Liver (tissue), 9 donors: ENCODE results near the gene CYP8B1. TPM values are rescaled to one million over a fixed set of nuclear protein-coding genes. Genes with fewer than 3 reads are reported as not detected.

Experiments used
- DNase-seq: peaks from one replicate; pipeline ENCODE4 v3.0.0-alpha.2; 2017; ENCODE audit warnings: low spot score
- H3K27ac ChIP-seq, 2 donors: one replicate each; pipeline ENCODE4 v1.7.0; 2013; ENCODE audit warnings: inconsistent platforms in 2 of 2, low read length in 2 of 2, control low read depth in 1 of 2, low read depth in 1 of 2, mild to moderate bottlenecking in 1 of 2
- H3K27me3 ChIP-seq, 4 donors: one replicate each; pipeline versions ENCODE4 v1.6.1 to v1.7.0; 2013; ENCODE audit warnings: low read length in 3 of 4, inconsistent platforms in 1 of 4, mild to moderate bottlenecking in 1 of 4, moderate library complexity in 1 of 4; ENCODE audit not compliant: control insufficient read depth in 4 of 4, insufficient read depth in 4 of 4
- H3K36me3 ChIP-seq, 4 donors: one replicate each; pipeline versions ENCODE4 v1.6.1 to v1.7.0; 2013; ENCODE audit warnings: low read length in 3 of 4, mild to moderate bottlenecking in 3 of 4, low read depth in 1 of 4, moderate library complexity in 1 of 4; ENCODE audit not compliant: control insufficient read depth in 4 of 4, insufficient read depth in 3 of 4
- H3K4me1 ChIP-seq, 4 donors: one replicate each; pipeline versions ENCODE4 v1.6.1 to v1.7.0; 2013; ENCODE audit warnings: low read length in 3 of 4, mild to moderate bottlenecking in 3 of 4, moderate library complexity in 1 of 4; ENCODE audit not compliant: control insufficient read depth in 4 of 4, insufficient read depth in 4 of 4
- H3K4me3 ChIP-seq, 3 donors: one replicate each; pipeline versions ENCODE4 v1.6.1 to v1.7.0; 2013; ENCODE audit warnings: low read length in 3 of 3, control low read depth in 1 of 3, low read depth in 1 of 3, mild to moderate bottlenecking in 1 of 3
- H3K9ac ChIP-seq, 2 donors: one replicate each; pipeline ENCODE4 v1.7.0; 2013; ENCODE audit warnings: low read length in 2 of 2, mild to moderate bottlenecking in 2 of 2, moderate library complexity in 2 of 2, control low read depth in 1 of 2, low read depth in 1 of 2
- H3K9me3 ChIP-seq, 4 donors: one replicate each; pipeline versions ENCODE4 v1.6.1 to v1.7.0; 2013; ENCODE audit warnings: low read length in 3 of 4; ENCODE audit not compliant: control insufficient read depth in 4 of 4
- EGR1 ChIP-seq, 2 donors: IDR thresholded peaks; 2 replicates each; pipeline ENCODE4 v1.6.1; 2016 to 2018; ENCODE audit warnings: antibody characterized with exemption in 2 of 2, low read depth in 2 of 2
- FOXA1 ChIP-seq: IDR thresholded peaks from 2 replicates; pipeline ENCODE4 v1.6.1; 2016; ENCODE audit warnings: antibody characterized with exemption
- FOXA2 ChIP-seq: IDR thresholded peaks from 2 replicates; pipeline ENCODE4 v1.6.1; 2016; ENCODE audit warnings: antibody characterized with exemption
- GABPA ChIP-seq, 2 donors: IDR thresholded peaks in 1 of 2; conservative IDR thresholded peaks in 1 of 2; 2 replicates each; pipeline ENCODE4 v1.6.1; 2016; ENCODE audit warnings: antibody characterized with exemption in 2 of 2, mild to moderate bottlenecking in 1 of 2, moderate library complexity in 1 of 2
- HNF4A ChIP-seq, 2 donors: conservative IDR thresholded peaks; 2 replicates each; pipeline ENCODE4 v1.6.1; 2016; ENCODE audit warnings: antibody characterized with exemption in 2 of 2, mild to moderate bottlenecking in 2 of 2
- HNF4G ChIP-seq: IDR thresholded peaks from 2 replicates; pipeline ENCODE4 v1.6.1; 2016; ENCODE audit warnings: antibody characterized with exemption
- JUND ChIP-seq, 2 donors: IDR thresholded peaks; 2 replicates each; pipeline ENCODE4 v1.6.1; 2016; ENCODE audit warnings: antibody characterized with exemption in 2 of 2
- NR2F2 ChIP-seq: IDR thresholded peaks from 2 replicates; pipeline ENCODE4 v1.6.1; 2016; ENCODE audit warnings: antibody characterized with exemption
- RAD21 ChIP-seq, 2 donors: IDR thresholded peaks; 2 replicates each; pipeline ENCODE4 v1.6.1; 2016; ENCODE audit warnings: antibody characterized with exemption in 2 of 2, mild to moderate bottlenecking in 2 of 2
- RXRA ChIP-seq, 2 donors: IDR thresholded peaks; 2 replicates each; pipeline ENCODE4 v1.6.1; 2017 to 2018; ENCODE audit warnings: antibody characterized with exemption in 2 of 2, mild to moderate bottlenecking in 1 of 2
- SP1 ChIP-seq: IDR thresholded peaks from 2 replicates; pipeline ENCODE4 v1.6.1; 2018; ENCODE audit warnings: antibody characterized with exemption, mild to moderate bottlenecking
- TAF1 ChIP-seq: conservative IDR thresholded peaks from 2 replicates; pipeline ENCODE4 v1.6.1; 2016; ENCODE audit warnings: antibody characterized with exemption, mild to moderate bottlenecking
- YY1 ChIP-seq: IDR thresholded peaks from 2 replicates; pipeline ENCODE4 v1.6.1; 2016; ENCODE audit warnings: antibody characterized with exemption, mild to moderate bottlenecking
- WGBS: extraction: QIAGEN DNeasy Blood & Tissue Kit; methylation state at CpG from one replicate; pipeline ENCODE4 v1.1.7; 2013; 5-methylcytosine and 5-hydroxymethylcytosine counted together
- polyA plus RNA-seq, 2 donors: library from polyadenylated mRNA; stranded (reverse) in 1 of 2; unstranded in 1 of 2; fragments of 200-250 nt in 1 of 2; fragments of >200 nt in 1 of 2; fragmentation: Nextera tagmentation in 1 of 2; extraction: Ambion mirVana in 1 of 2; gene quantifications; one replicate each; pipeline versions ENCODE4 v1.2.1 to v1.2.3, GENCODE V29; 2013 to 2015
- total RNA-seq, 2 donors: library from RNA; depleted of rRNA; stranded (reverse); fragments of >200 nt; gene quantifications; one replicate each; pipeline ENCODE4 v1.2.3, GENCODE V29; 2014
- TF ChIP-seq, protein P1 (sequence below): IDR thresholded peaks from 2 replicates; pipeline ENCODE4 v1.6.1; 2016; ENCODE audit warnings: antibody characterized with exemption
- TF ChIP-seq, protein P2 (sequence below): IDR thresholded peaks from 2 replicates; pipeline ENCODE4 v1.6.1; 2016; ENCODE audit warnings: antibody characterized with exemption
- TF ChIP-seq, protein P3 (sequence below): fragments of 150-350 bp; IDR thresholded peaks from 2 replicates; pipeline ENCODE4 v1.5.1; 2017; ENCODE audit warnings: improper control_type of control experiment, low read depth, low read length; ENCODE audit not compliant: missing input control
- TF ChIP-seq, protein P4 (sequence below): IDR thresholded peaks from 2 replicates; pipeline ENCODE4 v1.6.1; 2016; ENCODE audit warnings: antibody characterized with exemption
- TF ChIP-seq, protein P5 (sequence below): IDR thresholded peaks from 2 replicates; pipeline ENCODE4 v1.6.1; 2016; ENCODE audit warnings: antibody characterized with exemption, mild to moderate bottlenecking
- donor health status: healthy.
- donor health status: healthy.
- donor health status: healthy.
- donor health status: healthy.
- donor health status: healthy.

Gene CYP8B1
- total and polyA plus RNA-seq, 4 donors: 21.2 to 490 (median 223) TPM

DNA sequence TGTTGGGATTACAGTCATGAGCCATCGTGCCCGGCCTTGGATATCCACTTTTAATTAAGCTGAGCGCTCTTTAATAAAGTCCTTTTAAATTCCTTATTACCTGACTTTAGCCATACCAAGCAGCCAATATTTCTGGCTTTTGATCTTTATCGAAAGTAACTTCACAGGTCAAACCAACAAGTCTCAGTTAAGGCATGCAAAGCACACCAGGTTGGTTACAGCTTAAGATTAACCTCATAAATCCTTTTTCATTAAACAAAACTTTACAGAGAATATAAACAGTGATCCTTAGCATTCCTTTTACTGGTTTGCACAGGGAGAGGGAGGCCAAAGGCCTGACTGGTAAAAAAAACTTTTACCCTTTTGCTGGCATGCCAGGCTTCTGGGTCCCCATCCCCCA lies 47.9 kb upstream of the CYP8B1 start:
- 93% methylated on average over 4 of the region's 4 CpGs for WGBS
- no peak for DNase-seq
- H3K27ac ChIP-seq: no peak overlapping the region
- H3K9me3 ChIP-seq: peaks cover 0 to 6% (median 2%) of the 10 kb centered on the region in 4 donors
- H3K4me3 ChIP-seq: no peak overlapping the region
- TF ChIP-seq TAF1: no peak
- TF ChIP-seq FOXA1: no peak
- TF ChIP-seq, protein P1, sequence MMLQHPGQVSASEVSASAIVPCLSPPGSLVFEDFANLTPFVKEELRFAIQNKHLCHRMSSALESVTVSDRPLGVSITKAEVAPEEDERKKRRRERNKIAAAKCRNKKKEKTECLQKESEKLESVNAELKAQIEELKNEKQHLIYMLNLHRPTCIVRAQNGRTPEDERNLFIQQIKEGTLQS: no peak
- no peak for TF ChIP-seq HNF4G
- no peak for TF ChIP-seq EGR1 (IDR thresholded peaks at IDR 0.05; ENCODE audit: low read depth in 2 of 2)
- H3K9ac ChIP-seq: no peak overlapping the region
- H3K4me1 ChIP-seq: no peaks in the 10 kb centered on the region
- no peaks in the 10 kb centered on the region for H3K36me3 ChIP-seq
- H3K27me3 ChIP-seq: no peaks in the 10 kb centered on the region

DNA sequence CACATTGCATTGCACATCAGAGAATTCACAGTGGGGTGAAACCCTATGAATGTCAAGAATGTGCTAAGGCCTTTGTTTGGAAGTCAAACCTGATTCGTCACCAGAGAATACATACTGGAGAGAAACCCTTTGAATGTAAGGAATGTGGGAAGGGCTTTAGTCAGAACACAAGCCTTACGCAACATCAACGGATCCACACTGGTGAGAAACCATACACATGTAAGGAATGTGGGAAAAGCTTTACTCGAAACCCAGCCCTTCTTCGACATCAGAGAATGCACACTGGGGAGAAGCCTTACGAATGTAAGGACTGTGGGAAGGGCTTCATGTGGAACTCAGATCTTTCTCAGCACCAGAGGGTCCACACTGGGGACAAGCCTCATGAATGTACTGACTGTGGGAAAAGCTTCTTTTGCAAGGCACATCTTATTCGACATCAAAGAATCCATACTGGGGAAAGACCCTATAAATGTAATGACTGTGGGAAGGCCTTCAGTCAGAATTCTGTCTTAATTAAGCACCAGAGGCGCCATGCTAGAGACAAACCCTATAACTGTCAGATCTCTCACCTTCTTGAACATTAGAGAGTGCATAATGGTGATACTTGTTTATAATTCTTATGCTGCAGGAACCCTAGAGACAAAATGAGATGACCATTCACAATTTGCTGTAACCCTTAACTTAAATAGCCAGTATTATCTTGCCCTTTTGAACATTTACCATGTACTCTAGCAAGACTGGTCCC lies 39.3 kb upstream of the CYP8B1 start:
- peaks cover 19 to 53% (median 44%) of the 10 kb centered on the region in 4 donors for H3K9me3 ChIP-seq
- no peaks in the 10 kb centered on the region for H3K27me3 ChIP-seq
- H3K9ac ChIP-seq: no peak overlapping the region
- no peaks in the 10 kb centered on the region for H3K4me1 ChIP-seq
- DNase-seq: no peak
- H3K4me3 ChIP-seq: peak overlapping the region in 2 of 3 donors; percentile 57 to 59
- TF ChIP-seq YY1 (no peak), JUND (IDR thresholded peaks at IDR 0.05) (no peak), FOXA1 (no peak), HNF4A (conservative IDR thresholded peaks at IDR 0.05) (no peak), SP1 (no peak), FOXA2 (no peak), HNF4G (no peak), EGR1 (IDR thresholded peaks at IDR 0.05; ENCODE audit: low read depth in 2 of 2) (no peak), RXRA (IDR thresholded peaks at IDR 0.05) (no peak), NR2F2 (no peak), RAD21 (IDR thresholded peaks at IDR 0.05) (no peak), GABPA (IDR thresholded peaks at IDR 0.05 in 1 of 2, conservative IDR thresholded peaks at IDR 0.05 in 1 of 2) (no peak), TAF1 (no peak)
- TF ChIP-seq, protein P2, sequence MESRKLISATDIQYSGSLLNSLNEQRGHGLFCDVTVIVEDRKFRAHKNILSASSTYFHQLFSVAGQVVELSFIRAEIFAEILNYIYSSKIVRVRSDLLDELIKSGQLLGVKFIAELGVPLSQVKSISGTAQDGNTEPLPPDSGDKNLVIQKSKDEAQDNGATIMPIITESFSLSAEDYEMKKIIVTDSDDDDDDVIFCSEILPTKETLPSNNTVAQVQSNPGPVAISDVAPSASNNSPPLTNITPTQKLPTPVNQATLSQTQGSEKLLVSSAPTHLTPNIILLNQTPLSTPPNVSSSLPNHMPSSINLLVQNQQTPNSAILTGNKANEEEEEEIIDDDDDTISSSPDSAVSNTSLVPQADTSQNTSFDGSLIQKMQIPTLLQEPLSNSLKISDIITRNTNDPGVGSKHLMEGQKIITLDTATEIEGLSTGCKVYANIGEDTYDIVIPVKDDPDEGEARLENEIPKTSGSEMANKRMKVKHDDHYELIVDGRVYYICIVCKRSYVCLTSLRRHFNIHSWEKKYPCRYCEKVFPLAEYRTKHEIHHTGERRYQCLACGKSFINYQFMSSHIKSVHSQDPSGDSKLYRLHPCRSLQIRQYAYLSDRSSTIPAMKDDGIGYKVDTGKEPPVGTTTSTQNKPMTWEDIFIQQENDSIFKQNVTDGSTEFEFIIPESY: no peak
- TF ChIP-seq, protein P3, sequence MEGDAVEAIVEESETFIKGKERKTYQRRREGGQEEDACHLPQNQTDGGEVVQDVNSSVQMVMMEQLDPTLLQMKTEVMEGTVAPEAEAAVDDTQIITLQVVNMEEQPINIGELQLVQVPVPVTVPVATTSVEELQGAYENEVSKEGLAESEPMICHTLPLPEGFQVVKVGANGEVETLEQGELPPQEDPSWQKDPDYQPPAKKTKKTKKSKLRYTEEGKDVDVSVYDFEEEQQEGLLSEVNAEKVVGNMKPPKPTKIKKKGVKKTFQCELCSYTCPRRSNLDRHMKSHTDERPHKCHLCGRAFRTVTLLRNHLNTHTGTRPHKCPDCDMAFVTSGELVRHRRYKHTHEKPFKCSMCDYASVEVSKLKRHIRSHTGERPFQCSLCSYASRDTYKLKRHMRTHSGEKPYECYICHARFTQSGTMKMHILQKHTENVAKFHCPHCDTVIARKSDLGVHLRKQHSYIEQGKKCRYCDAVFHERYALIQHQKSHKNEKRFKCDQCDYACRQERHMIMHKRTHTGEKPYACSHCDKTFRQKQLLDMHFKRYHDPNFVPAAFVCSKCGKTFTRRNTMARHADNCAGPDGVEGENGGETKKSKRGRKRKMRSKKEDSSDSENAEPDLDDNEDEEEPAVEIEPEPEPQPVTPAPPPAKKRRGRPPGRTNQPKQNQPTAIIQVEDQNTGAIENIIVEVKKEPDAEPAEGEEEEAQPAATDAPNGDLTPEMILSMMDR: no peak
- TF ChIP-seq, protein P1: no peak
- TF ChIP-seq, protein P4, sequence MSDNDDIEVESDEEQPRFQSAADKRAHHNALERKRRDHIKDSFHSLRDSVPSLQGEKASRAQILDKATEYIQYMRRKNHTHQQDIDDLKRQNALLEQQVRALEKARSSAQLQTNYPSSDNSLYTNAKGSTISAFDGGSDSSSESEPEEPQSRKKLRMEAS: no peak
- TF ChIP-seq, protein P5, sequence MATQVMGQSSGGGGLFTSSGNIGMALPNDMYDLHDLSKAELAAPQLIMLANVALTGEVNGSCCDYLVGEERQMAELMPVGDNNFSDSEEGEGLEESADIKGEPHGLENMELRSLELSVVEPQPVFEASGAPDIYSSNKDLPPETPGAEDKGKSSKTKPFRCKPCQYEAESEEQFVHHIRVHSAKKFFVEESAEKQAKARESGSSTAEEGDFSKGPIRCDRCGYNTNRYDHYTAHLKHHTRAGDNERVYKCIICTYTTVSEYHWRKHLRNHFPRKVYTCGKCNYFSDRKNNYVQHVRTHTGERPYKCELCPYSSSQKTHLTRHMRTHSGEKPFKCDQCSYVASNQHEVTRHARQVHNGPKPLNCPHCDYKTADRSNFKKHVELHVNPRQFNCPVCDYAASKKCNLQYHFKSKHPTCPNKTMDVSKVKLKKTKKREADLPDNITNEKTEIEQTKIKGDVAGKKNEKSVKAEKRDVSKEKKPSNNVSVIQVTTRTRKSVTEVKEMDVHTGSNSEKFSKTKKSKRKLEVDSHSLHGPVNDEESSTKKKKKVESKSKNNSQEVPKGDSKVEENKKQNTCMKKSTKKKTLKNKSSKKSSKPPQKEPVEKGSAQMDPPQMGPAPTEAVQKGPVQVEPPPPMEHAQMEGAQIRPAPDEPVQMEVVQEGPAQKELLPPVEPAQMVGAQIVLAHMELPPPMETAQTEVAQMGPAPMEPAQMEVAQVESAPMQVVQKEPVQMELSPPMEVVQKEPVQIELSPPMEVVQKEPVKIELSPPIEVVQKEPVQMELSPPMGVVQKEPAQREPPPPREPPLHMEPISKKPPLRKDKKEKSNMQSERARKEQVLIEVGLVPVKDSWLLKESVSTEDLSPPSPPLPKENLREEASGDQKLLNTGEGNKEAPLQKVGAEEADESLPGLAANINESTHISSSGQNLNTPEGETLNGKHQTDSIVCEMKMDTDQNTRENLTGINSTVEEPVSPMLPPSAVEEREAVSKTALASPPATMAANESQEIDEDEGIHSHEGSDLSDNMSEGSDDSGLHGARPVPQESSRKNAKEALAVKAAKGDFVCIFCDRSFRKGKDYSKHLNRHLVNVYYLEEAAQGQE: no peak
- H3K27ac ChIP-seq: no peak overlapping the region
- WGBS: 97% methylated on average over 8 of the region's 8 CpGs
- peaks cover 2 to 42% (median 37%) of the 10 kb centered on the region in 4 donors for H3K36me3 ChIP-seq
